ENCODE data around the gene ABCA5. TPM values are rescaled to one million over a fixed set of nuclear protein-coding genes. Genes with fewer than 3 reads are reported as not detected.
A peak's percentile ranks its signal among the peaks of the same experiment; 100 is the strongest.

Gene ABCA5
- total and polyA plus RNA-seq, 7 donors = 8.7 to 81.5 (median 54.9) TPM

DNA sequence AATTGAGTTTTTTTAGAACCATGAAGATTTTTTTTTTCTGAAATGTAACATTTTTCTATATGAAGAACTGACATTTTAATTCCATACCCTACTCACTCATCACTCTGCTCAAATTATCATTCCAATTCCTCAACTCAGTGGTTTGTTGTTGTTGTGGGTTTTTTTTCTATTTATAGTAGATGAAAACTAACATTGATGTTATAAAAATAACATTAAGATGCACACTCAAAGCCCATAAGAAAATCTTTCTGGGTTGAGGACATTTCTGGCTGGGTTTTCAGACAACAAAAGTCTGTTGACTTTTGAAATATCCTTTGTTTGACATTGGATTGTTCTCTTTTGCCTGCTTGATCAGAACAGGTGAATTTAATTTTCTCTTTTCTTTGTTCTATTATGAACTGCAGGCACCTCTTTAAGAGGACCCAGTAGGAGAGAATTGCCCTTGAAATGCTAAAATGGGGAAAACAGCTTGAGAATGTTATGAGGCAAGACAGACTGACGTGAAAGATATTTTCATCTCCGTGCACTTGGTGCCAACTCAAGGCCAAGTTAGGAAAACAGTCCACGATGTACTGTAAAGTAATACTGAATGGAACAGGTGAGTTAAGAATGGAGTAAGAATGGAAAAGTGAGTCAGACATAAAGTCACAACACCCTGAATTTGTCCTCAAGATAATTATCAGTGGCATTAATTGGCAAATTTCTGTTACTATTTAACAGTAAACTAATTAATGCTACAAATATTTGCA lies 16.1 kb upstream of the ABCA5 start:
- peak overlapping the region; percentile 90 for H3K27ac ChIP-seq
- H3K9me3 ChIP-seq = no peaks in the 10 kb centered on the region
- DNase-seq = peak in 1 of 2 donors; percentile 58
- peak; percentile 90 to 96 (median 93) for ATAC-seq
- H3K27me3 ChIP-seq (ENCODE audit: insufficient read depth in 3 of 3, low read length in 2 of 3) = no peaks in the 10 kb centered on the region
- H3K4me3 ChIP-seq = no peak overlapping the region
- no peaks in the 10 kb centered on the region for H3K36me3 ChIP-seq (ENCODE audit: insufficient read depth in 1 of 2, low read depth in 1 of 2)
- H3K4me1 ChIP-seq = peaks cover 23% of the 10 kb centered on the region
- intact Hi-C loops (cut with DNase I) = no loop called here
- 18 to 37% (median 20%) methylated on average over 3 of the region's 3 CpGs for whole genome bisulfite sequencing, 3 donors
- TF ChIP-seq, protein P1, sequence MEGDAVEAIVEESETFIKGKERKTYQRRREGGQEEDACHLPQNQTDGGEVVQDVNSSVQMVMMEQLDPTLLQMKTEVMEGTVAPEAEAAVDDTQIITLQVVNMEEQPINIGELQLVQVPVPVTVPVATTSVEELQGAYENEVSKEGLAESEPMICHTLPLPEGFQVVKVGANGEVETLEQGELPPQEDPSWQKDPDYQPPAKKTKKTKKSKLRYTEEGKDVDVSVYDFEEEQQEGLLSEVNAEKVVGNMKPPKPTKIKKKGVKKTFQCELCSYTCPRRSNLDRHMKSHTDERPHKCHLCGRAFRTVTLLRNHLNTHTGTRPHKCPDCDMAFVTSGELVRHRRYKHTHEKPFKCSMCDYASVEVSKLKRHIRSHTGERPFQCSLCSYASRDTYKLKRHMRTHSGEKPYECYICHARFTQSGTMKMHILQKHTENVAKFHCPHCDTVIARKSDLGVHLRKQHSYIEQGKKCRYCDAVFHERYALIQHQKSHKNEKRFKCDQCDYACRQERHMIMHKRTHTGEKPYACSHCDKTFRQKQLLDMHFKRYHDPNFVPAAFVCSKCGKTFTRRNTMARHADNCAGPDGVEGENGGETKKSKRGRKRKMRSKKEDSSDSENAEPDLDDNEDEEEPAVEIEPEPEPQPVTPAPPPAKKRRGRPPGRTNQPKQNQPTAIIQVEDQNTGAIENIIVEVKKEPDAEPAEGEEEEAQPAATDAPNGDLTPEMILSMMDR (IDR thresholded peaks at IDR 0.05) = no peak

DNA sequence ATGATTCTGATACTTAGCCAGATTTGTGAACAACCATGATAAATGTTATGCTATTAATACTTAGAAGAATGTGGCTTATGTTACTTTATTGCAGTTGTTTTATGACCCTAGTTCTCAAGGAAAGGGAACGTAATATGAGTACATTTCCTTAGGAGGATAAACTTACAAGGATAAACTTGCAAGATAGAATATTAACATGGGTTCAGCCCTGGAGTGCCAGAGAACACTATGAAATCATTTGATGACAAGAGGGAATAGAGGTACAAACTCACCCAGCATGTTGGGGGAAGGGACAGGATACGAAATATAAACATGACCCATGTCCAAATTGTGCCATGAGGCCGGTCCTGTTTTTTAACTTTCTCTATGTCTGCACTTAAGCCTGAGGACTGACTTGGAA lies 13.0 kb upstream of the ABCA5 start:
- Histone ChIP-seq H3K27me3 (ENCODE audit: insufficient read depth in 3 of 3, low read length in 2 of 3) (no peaks in the 10 kb centered on the region), H3K4me3 (no peak overlapping the region), H3K9me3 (no peaks in the 10 kb centered on the region), H3K36me3 (ENCODE audit: insufficient read depth in 1 of 2, low read depth in 1 of 2) (no peaks in the 10 kb centered on the region), H3K27ac (peak overlapping the region; percentile 90), H3K4me1 (peaks cover 21% of the 10 kb centered on the region)
- WGBS, 3 donors = 19 to 56% (median 28%) methylated on average over 3 of the region's 3 CpGs
- peak; percentile 26 to 63 (median 37) for ATAC-seq
- intact Hi-C loops (cut with DNase I) = loop anchor here in 1 of 2 donors (5.0 to 10.0 kb wide), 2 partner anchors 55 to 162 kb away; no protein-coding TSS in a partner anchor
- no peak for DNase-seq
- TF ChIP-seq, protein P1 (IDR thresholded peaks at IDR 0.05) = no peak

DNA sequence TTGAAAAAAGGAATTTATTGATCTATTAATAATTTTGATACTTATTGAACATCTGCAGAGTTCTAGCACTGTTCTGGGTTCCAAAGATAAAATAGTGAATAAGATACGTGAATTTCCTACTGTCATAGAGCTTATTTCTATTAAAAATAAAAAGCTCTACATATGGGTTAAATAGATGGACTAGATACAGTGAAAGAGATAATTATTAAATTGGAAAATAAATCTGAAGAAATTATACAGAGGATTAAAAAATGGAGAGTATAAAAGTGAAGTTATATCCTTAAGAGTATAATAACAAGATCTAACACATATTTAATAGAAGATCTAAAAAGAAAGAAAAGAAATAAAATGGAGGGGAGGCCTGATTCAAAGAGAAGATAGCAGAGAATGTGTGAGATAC lies 10.1 kb upstream of the ABCA5 start:
- WGBS, 3 donors = 80 to 92% (median 90%) methylated on average over 1 of the region's 1 CpG
- Histone ChIP-seq H3K27me3 (ENCODE audit: insufficient read depth in 3 of 3, low read length in 2 of 3) (no peaks in the 10 kb centered on the region), H3K4me3 (no peak overlapping the region), H3K4me1 (peaks cover 14% of the 10 kb centered on the region), H3K36me3 (ENCODE audit: insufficient read depth in 1 of 2, low read depth in 1 of 2) (no peaks in the 10 kb centered on the region), H3K9me3 (no peaks in the 10 kb centered on the region), H3K27ac (no peak overlapping the region)
- intact Hi-C loops (cut with DNase I) = loop anchor here in 1 of 2 donors (5.0 to 10.0 kb wide), 2 partner anchors 58 to 165 kb away; no protein-coding TSS in a partner anchor
- DNase-seq (no peak), ATAC-seq (no peak)
- TF ChIP-seq, protein P1 (IDR thresholded peaks at IDR 0.05) = no peak

DNA sequence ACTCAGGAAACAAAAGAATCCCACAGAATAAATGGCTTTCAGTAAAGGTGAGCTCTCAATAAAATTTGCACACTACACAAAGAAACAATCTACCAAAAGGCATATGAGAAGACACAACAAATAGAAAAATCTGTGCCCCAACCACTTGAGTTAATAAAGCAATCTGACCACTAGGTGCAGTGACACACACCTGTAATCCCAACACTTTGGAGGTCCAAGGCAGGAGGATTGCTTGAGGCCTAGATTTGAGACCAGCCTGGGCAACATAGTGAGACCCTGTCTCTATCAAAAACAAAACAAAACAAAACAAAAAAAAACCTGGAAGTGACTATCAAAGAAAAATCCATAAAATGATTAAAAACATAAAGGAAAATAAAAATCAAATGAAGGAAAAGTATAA lies 9.6 kb upstream of the ABCA5 start:
- TF ChIP-seq, protein P1 (IDR thresholded peaks at IDR 0.05) = no peak
- Histone ChIP-seq H3K4me1 (peaks cover 11% of the 10 kb centered on the region), H3K27ac (peak overlapping the region; percentile 41), H3K27me3 (ENCODE audit: insufficient read depth in 3 of 3, low read length in 2 of 3) (no peaks in the 10 kb centered on the region), H3K9me3 (no peaks in the 10 kb centered on the region), H3K4me3 (no peak overlapping the region), H3K36me3 (ENCODE audit: insufficient read depth in 1 of 2, low read depth in 1 of 2) (no peaks in the 10 kb centered on the region)
- ATAC-seq (no peak), DNase-seq (no peak)
- intact Hi-C loops (cut with DNase I) = loop anchor here in 1 of 2 donors (5.0 to 10.0 kb wide), 2 partner anchors 58 to 166 kb away; no protein-coding TSS in a partner anchor
